Mesodermal cell (in vitro differentiated cells): Measurements from ENCODE around the gene PHB1.

ENCODE experiments used
- H3K27ac ChIP-seq: 2 replicates; pipeline ENCODE4 v1.7.0; 2013; ENCODE audit warnings: mild to moderate bottlenecking, low read depth, low read length, moderate library complexity; ENCODE audit not compliant: severe bottlenecking
- H3K36me3 ChIP-seq: 2 replicates; pipeline ENCODE4 v1.7.1; 2013; ENCODE audit warnings: mild to moderate bottlenecking, low read length, moderate library complexity; ENCODE audit not compliant: control insufficient read depth, insufficient read depth
- H3K4me1 ChIP-seq: one replicate; pipeline ENCODE4 v1.7.1; 2013; ENCODE audit warnings: mild to moderate bottlenecking, low read length; ENCODE audit not compliant: insufficient read depth, control insufficient read depth, poor library complexity, severe bottlenecking
- H3K4me3 ChIP-seq: 2 replicates; pipeline ENCODE4 v1.7.0; 2013; ENCODE audit warnings: low read length, control low read depth, mild to moderate bottlenecking; ENCODE audit not compliant: insufficient read depth, poor library complexity, severe bottlenecking; ENCODE audit errors: extremely low read depth
- H3K9me3 ChIP-seq: 2 replicates; pipeline ENCODE4 v1.7.1; 2013; ENCODE audit warnings: mild to moderate bottlenecking, low read length, moderate library complexity; ENCODE audit not compliant: control insufficient read depth
- WGBS, 2 experiments: methylation state at CpG; one replicate each; pipeline ENCODE4 v1.1.5; 2013; ENCODE audit warnings: missing lambda C conversion rate in 2 of 2; ENCODE audit not compliant: insufficient coverage in 2 of 2; 5-methylcytosine and 5-hydroxymethylcytosine counted together

Gene PHB1

DNA sequence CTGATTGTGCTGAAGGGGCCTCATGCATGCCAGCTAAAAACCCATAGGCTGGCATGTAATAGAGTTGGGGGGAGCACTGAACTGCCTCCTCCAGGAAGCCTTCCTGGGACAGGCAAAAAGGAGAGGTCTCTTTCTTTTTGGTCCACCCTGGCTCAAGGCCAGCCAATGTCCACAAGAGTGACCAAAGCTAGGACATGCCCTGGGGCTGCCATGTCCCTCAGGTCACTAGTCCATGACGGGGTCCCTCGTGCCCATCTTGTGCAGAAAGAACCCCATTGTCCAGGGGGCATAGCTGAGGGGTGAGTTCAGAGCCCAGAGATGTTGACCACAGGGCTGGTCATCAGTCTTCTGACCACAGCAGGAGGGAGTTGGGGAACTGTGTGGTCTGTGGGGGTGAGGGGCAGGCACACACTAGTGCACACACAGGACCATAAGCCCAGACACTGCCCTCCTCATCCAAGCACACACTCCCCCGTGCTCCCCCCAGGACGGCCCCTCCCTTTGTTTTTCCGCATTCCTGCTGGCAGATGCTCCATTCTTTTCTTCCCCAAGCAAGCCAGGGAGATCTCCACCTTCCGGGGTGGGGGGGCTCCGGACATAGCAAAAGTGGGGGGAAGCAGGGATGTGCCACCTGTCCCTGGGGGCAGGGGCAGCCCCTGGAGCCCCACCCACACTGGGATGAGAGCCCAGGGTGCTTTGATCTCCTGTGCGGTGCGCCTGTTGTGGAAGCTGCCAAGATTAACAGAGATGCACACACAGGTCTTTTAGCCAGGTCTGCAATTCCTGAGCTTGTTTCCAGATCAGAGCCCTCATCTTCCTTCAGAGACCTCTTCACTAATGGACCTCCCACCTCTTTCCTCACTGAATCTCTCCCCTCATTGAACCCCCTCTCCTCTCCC lies 25.2 kb upstream of the PHB1 start:
- Histone ChIP-seq H3K9me3 (peaks cover 3% of the 10 kb centered on the region), H3K4me3 (no peak overlapping the region), H3K36me3 (no peaks in the 10 kb centered on the region), H3K4me1 (peaks cover 30% of the 10 kb centered on the region), H3K27ac (no peak overlapping the region)
- WGBS, 2 experiments, result 63 to 72% methylated on average over 5 to 6 of the region's 9 CpGs

DNA sequence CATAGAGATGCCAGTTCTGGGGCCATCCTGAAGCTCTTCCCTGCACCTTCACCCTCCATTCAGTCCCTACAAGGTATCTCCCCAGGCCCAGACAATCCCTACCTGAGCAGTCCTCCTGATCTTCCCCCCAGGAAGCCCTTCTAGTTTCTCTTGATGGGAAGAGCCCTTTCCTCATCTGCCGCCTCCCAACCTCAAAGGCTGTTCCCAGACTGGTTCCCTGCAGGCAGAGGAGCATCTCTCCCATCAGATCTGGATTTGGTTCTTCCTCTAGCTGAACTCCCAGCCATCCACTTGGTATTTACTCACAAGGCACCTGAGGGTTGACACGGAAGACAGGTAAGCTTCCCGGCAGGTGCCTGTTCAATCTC lies 24.6 kb upstream of the PHB1 start:
- Histone ChIP-seq H3K4me1 (peaks cover 30% of the 10 kb centered on the region), H3K9me3 (peaks cover 3% of the 10 kb centered on the region), H3K27ac (peak overlapping the region; percentile 83), H3K4me3 (no peak overlapping the region), H3K36me3 (no peaks in the 10 kb centered on the region)
- 76 to 79% methylated on average over 2 to 3 of the region's 3 CpGs for WGBS, 2 experiments

DNA sequence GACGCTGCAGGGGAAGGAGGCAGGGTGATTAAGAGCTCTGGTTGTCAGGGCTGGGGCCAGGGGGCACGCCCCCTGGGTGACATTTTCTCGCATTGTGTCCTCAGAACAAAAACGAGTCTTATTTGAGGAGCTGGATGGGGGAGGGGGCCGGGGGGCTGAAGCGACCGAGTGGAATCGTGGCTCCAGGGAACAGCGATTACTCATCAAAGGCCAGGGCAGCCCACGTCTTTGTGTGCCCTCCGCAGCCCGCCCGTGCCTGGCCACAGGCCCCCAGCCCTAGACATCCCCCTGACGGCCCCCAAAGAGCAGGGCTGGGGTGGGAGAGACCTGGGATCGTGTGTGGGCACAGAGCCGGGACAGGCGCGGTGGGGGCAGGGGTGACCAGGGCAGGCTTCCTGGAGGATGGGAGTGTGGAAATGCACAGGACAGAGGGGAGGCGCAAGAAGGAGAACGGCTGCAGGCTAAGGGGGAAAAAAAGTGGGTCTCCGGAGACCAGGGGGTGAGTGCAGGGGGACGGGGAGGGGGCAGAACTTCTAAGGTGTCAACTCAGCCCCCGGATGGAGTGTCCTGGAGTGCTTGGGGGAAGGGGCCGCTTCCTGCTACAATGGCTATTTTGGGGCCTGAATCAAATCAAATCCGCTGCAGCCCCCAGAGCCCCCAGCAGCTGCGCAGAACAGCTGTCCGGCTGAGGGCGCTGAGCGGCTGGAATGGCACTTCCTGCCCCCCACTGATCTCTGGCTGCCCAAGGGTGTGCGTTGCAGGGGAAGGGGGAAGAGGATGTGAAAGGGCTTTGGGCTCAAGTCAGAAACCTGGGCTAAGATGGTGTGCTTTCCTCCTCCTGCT lies 24.0 kb upstream of the PHB1 start:
- Histone ChIP-seq H3K9me3 (peaks cover 3% of the 10 kb centered on the region), H3K4me3 (peak overlapping the region; percentile 14), H3K4me1 (peaks cover 29% of the 10 kb centered on the region), H3K27ac (peak overlapping the region; percentile 83), H3K36me3 (no peaks in the 10 kb centered on the region)
- WGBS, 2 experiments, result 4 to 6% methylated on average over 15 to 21 of the region's 30 CpGs

DNA sequence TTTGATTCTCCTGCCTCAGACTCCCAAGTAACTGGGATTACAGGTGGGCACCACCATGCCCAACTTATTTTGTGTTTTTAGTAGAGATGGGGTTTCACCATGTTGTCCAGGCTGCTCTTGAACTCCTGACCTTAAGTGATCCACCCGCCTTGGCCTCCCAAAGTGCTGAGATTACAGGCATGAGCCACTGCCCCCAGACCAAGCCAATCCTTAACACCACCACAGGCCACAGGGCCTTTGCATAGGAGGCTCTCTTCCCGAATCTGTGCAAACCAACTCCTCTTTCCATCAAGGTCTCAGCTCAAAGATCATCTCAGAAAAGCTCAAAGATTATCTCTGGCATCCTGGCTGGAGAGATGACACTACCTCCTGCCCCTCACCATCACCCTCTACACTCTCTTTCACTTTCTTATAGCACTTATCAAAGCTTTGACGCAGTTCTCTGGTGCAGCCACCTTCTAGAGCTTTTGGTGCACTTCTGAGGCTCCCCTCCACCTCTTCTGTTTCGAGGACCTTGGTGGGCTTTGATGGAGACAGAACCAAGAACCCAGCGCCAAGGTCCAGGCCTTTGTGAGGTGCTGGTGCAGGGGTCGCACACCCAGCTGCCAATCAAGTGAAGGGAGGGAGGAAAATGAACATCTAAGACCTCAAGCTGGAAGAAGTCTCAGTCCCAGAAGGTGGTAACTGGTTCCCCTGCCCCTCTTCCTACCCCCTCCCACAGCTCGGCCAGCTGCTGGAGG lies 23.2 kb upstream of the PHB1 start:
- H3K36me3 ChIP-seq, result no peaks in the 10 kb centered on the region
- peak overlapping the region; percentile 83 for H3K27ac ChIP-seq
- H3K4me3 ChIP-seq, result no peak overlapping the region
- peaks cover 26% of the 10 kb centered on the region for H3K4me1 ChIP-seq
- WGBS, 2 experiments, result 90 to 91% methylated on average over 3 to 6 of the region's 7 CpGs
- H3K9me3 ChIP-seq, result peaks cover 3% of the 10 kb centered on the region

DNA sequence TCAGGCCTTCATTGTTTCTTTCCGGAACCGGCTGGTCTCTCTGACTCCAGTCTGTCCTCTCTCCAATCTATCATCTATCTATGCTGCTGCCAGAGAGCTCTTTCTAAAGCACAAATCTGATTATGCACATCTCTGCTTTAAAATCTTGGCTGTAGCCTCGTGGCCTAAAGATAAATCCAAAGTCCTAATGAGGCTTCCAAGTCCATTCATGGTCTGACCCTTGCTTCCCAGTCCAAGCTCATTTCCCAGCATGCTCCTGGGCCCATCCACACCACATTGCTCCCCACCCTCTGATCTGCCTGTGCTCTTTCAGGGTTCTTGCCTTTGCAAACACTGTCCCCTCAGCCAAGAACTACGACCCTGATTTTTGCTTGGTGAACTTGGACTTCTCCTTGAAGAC lies 21.5 kb upstream of the PHB1 start:
- Histone ChIP-seq H3K9me3 (no peaks in the 10 kb centered on the region), H3K4me3 (no peak overlapping the region), H3K27ac (no peak overlapping the region), H3K36me3 (no peaks in the 10 kb centered on the region), H3K4me1 (peaks cover 26% of the 10 kb centered on the region)
- 86 to 89% methylated on average over 4 of the region's 4 CpGs for WGBS, 2 experiments

DNA sequence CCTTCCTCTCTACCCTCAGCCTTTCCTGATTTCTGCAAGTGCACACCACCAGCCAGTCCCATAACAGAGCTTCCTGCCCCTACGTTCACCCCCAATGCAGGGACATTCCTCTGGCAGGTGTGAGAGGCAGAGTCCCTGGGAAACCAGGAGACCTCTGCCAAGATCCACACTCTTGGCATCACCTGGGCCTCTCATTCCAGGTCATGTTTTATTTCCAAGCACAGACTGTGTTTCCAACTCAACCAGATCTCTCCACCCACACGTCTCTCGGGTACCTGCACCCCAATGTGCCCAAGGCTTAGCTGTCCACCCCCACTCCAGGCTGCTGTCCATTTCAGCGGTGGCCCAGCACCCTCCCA lies 21.0 kb upstream of the PHB1 start:
- Histone ChIP-seq H3K4me3 (no peak overlapping the region), H3K36me3 (no peaks in the 10 kb centered on the region), H3K9me3 (no peaks in the 10 kb centered on the region), H3K27ac (no peak overlapping the region), H3K4me1 (peaks cover 26% of the 10 kb centered on the region)
- WGBS, 2 experiments, result 61 to 75% methylated on average over 3 to 4 of the region's 4 CpGs

DNA sequence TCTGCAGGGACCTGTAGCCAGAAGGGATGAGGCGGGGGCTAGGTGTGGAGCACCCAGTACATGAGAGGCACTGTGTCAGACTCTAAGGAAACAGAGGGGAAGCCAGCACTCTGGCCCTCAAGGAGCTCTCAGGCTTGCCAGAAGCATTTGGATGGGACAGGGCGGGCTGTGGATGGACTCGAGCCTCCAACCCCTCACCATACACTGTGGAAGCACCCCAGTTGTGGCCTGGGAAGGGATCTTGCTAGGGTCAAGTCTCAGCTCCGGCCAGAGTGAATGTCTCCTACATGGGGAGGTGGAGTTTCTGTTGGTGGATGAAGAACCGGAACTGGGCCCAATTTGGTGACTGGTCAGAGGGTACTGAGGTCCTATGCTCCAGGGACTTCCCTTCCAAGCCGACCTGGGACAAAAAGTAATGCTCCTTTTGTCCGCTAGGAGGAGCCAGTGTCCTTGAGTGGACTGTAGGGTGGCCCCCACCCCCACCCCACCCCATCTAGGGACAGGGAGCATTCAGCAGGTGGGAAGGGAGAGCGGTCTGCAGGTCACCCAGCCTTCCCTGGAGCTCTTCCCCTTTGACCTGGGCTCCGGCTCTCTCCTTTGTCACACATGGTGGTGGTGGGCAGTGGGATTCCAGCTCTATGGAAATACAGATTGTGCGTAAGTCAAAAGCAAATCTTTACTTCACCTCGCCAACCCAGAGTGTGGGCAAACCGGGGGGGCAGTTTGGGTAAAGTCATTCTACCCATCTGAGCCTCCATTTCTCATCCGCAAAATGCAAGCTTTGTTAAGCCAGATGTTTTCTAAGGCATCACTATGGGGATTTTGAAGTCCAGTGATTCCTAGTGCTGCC lies 20.4 kb upstream of the PHB1 start:
- Histone ChIP-seq H3K4me3 (no peak overlapping the region), H3K4me1 (peaks cover 21% of the 10 kb centered on the region), H3K27ac (no peak overlapping the region), H3K9me3 (no peaks in the 10 kb centered on the region), H3K36me3 (no peaks in the 10 kb centered on the region)
- WGBS, 2 experiments, result 70 to 71% methylated on average over 8 of the region's 13 CpGs

DNA sequence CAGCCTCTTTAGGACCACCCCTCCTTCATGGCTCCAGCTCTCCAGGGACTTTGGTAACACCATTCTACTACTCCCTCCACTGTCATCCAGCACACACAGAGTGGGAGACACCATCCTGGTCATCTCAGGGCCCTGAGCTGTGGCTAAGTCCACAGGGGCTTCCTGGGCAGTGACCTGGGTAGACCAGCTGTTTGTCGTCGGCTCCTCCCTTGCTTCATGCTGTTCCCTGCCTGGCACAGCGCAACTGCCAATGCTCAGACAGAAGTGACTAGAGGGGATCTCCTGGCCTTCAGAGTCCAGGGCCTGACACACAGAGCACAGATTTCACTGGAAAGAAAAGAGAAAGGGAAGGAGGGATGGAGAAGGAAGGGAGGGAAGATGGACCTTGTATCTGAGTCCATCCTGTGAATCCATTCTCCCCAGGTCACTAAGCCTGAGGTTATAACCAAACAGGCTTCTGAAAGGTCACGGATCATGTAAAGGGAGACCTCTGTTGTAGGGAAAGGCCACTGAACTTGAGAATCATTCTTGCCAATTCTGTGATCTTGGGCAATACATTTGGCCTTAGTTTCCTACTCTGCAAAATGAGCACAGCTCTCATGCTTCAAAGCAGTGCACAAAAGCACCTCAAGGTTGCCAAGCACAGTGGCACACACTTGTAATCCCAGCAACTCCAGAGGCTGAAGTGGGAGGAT lies 18.5 kb upstream of the PHB1 start:
- H3K9me3 ChIP-seq, result no peaks in the 10 kb centered on the region
- H3K4me1 ChIP-seq, result peaks cover 4% of the 10 kb centered on the region
- 92 to 100% methylated on average over 3 to 4 of the region's 4 CpGs for WGBS, 2 experiments
- H3K27ac ChIP-seq, result no peak overlapping the region
- H3K4me3 ChIP-seq, result no peak overlapping the region
- no peaks in the 10 kb centered on the region for H3K36me3 ChIP-seq

DNA sequence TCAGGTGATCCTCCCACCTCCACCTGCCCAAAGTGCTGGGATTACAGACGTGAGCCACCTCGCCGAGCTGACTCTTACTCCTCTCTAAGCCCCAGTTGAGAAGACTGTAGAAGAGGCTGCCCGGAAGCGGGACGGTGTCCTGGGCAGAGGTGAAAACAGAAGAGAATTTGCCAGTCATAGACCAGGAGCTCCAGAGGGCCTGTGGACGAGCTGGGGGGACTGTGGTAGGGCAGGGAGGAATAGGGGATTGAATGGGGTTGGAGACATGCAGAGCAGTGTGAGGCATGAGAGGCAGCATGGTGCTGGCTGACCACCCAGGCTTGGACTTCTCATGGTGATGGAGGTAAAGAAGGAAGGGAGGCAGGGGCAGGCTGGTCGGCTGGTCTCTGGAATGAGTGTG lies 17.1 kb upstream of the PHB1 start:
- Histone ChIP-seq H3K4me1 (no peaks in the 10 kb centered on the region), H3K9me3 (no peaks in the 10 kb centered on the region), H3K27ac (no peak overlapping the region), H3K4me3 (no peak overlapping the region), H3K36me3 (no peaks in the 10 kb centered on the region)
- 88 to 94% methylated on average over 5 to 7 of the region's 8 CpGs for WGBS, 2 experiments

DNA sequence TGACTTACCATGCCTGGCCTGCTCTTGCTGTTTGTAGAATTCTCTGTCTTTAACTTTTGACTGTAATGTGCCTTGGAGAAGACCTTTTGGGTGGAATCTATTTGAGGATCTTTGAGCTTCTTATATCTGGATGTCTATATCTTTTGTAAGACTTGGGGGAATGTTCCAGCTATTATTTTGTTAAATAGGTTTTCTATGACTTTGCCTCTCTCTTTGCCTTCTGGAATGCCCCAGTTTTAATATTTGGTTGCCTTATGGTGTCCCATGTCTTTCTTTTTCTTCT lies 10.3 kb upstream of the PHB1 start:
- no peaks in the 10 kb centered on the region for H3K36me3 ChIP-seq
- H3K4me3 ChIP-seq, result no peak overlapping the region
- no peak overlapping the region for H3K27ac ChIP-seq
- H3K9me3 ChIP-seq, result peaks cover 12% of the 10 kb centered on the region
- H3K4me1 ChIP-seq, result no peaks in the 10 kb centered on the region
